ENCODE measurements around the gene HABP2. TPM values are rescaled to one million over a fixed set of nuclear protein-coding genes. Genes with fewer than 3 reads are reported as not detected.

HABP2 gene
- total and polyA plus RNA-seq, 2 of the 4 experiments (the other 2 are of a cell fraction), result not detected

DNA sequence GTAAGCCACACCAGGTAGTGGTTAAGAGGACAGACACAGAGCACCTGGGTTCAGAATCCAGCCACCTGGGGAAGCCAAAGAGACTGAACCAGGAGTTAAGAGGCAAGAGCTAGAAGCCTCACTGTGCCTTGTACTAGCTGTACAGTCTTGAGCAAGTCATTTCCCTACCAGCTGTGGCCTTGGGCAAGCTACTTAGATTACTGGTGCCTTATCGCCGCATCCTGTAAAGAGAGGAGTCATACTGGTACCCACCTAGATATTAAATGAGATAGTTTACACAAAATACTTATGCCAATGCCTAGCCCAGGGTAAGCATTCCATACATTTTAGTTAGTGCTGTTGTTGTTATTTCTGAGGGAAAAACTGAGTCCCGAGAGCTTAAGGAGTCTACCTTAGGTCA, 47.7 kb downstream of the HABP2 start:
- H4K91ac ChIP-seq (ENCODE audit: insufficient read depth, low read depth, low read length), result no peak overlapping the region
- no peak overlapping the region for H2AFZ ChIP-seq (replicated peaks; ENCODE audit: low read length, poor library complexity)
- H3K27ac ChIP-seq (ENCODE audit: insufficient read depth, low read length), result no peak overlapping the region
- no peak overlapping the region for H3K9ac ChIP-seq (ENCODE audit: low read depth, low read length)
- H4K8ac ChIP-seq (ENCODE audit: low read depth in 2 of 2, low read length in 2 of 2), result no peak overlapping the region
- in situ Hi-C loops (cut with MboI; ENCODE audit: low sequenced_read_pairs) (no loop called here), dilution Hi-C loops (cut with HindIII; ENCODE audit: low sequenced_read_pairs, unreplicated experiment) (no loop called here), intact Hi-C loops (cut with micrococcal nuclease) (no loop called here)
- TF ChIP-seq RAD21 (IDR thresholded peaks at IDR 0.05; ENCODE audit: low read length) (no peak), FOS (IDR thresholded peaks at IDR 0.05; ENCODE audit: low read depth, low read length) (no peak), MAFK (IDR thresholded peaks at IDR 0.05; ENCODE audit: low read depth, low read length) (no peak), CHD1 (IDR thresholded peaks at IDR 0.05; ENCODE audit: low read depth, low read length) (no peak), MXI1 (IDR thresholded peaks at IDR 0.05; ENCODE audit: borderline replicate concordance, low read depth, low read length) (no peak), CEBPB (IDR thresholded peaks at IDR 0.05; ENCODE audit: low read depth, low read length) (no peak)
- TF ChIP-seq, protein P1, sequence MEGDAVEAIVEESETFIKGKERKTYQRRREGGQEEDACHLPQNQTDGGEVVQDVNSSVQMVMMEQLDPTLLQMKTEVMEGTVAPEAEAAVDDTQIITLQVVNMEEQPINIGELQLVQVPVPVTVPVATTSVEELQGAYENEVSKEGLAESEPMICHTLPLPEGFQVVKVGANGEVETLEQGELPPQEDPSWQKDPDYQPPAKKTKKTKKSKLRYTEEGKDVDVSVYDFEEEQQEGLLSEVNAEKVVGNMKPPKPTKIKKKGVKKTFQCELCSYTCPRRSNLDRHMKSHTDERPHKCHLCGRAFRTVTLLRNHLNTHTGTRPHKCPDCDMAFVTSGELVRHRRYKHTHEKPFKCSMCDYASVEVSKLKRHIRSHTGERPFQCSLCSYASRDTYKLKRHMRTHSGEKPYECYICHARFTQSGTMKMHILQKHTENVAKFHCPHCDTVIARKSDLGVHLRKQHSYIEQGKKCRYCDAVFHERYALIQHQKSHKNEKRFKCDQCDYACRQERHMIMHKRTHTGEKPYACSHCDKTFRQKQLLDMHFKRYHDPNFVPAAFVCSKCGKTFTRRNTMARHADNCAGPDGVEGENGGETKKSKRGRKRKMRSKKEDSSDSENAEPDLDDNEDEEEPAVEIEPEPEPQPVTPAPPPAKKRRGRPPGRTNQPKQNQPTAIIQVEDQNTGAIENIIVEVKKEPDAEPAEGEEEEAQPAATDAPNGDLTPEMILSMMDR (conservative IDR thresholded peaks at IDR 0.05; ENCODE audit: low read depth, low read length), result no peak
- TF ChIP-seq, protein P2, sequence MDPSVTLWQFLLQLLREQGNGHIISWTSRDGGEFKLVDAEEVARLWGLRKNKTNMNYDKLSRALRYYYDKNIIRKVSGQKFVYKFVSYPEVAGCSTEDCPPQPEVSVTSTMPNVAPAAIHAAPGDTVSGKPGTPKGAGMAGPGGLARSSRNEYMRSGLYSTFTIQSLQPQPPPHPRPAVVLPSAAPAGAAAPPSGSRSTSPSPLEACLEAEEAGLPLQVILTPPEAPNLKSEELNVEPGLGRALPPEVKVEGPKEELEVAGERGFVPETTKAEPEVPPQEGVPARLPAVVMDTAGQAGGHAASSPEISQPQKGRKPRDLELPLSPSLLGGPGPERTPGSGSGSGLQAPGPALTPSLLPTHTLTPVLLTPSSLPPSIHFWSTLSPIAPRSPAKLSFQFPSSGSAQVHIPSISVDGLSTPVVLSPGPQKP (IDR thresholded peaks at IDR 0.05; ENCODE audit: borderline replicate concordance, low read depth, low read length), result no peak
- H3K14ac ChIP-seq (replicated peaks; ENCODE audit: low read depth, low read length), result no peak overlapping the region
- H3K4ac ChIP-seq (ENCODE audit: low read depth, low read length), result no peak overlapping the region
- no peak overlapping the region for H4K5ac ChIP-seq (ENCODE audit: low read depth, low read length)
- H3K36me3 ChIP-seq (ENCODE audit: control insufficient read depth, insufficient read depth, low read length), result no peaks in the 10 kb centered on the region
- H3K9me3 ChIP-seq (ENCODE audit: control insufficient read depth, insufficient read depth, low read length), result no peaks in the 10 kb centered on the region
- H3K79me1 ChIP-seq (ENCODE audit: low read depth in 1 of 2, low read length in 2 of 2), result no peaks in the 10 kb centered on the region
- H2AK9ac ChIP-seq (replicated peaks; ENCODE audit: low read depth, low read length, poor library complexity), result no peak overlapping the region
- ChIA-PET CTCF (no interaction called here), POLR2A (ENCODE audit: unreplicated experiment) (no interaction called here)
- WGBS, 2 experiments (ENCODE audit: extremely low coverage in 2 of 2, insufficient read length in 1 of 2), result 57% methylated on average over 1 of the region's 3 CpGs; no CpG with 5 or more reads in 1 of the 2 experiments
- no peak overlapping the region for H2BK20ac ChIP-seq (ENCODE audit: low read depth, low read length)
- no peak overlapping the region for H3K4me2 ChIP-seq (ENCODE audit: low read depth, low read length)
- no peaks in the 10 kb centered on the region for H3K27me3 ChIP-seq (ENCODE audit: control insufficient read depth, insufficient read depth, low read length)
- no peak for ATAC-seq (ENCODE audit: low read depth)
- no peak overlapping the region for H2AK5ac ChIP-seq (ENCODE audit: low read depth, low read length)
- H2BK5ac ChIP-seq (ENCODE audit: low read depth, low read length, poor library complexity, severe bottlenecking), result no peak overlapping the region
- no peaks in the 10 kb centered on the region for H4K20me1 ChIP-seq (ENCODE audit: insufficient read depth, low read length)
- H3K9me1 ChIP-seq (ENCODE audit: insufficient read depth, low read length), result no peaks in the 10 kb centered on the region
- no peak overlapping the region for H2BK120ac ChIP-seq (ENCODE audit: low read depth, low read length)
- no peak overlapping the region for H3K56ac ChIP-seq (ENCODE audit: extremely low read depth, insufficient read depth, low read length)
- no peak overlapping the region for H2BK15ac ChIP-seq (ENCODE audit: low read depth, low read length)
- H3K18ac ChIP-seq (ENCODE audit: low read depth, low read length), result no peak overlapping the region
- no peak overlapping the region for H3K4me3 ChIP-seq (ENCODE audit: insufficient read depth, low read depth, low read length)
- H3K4me1 ChIP-seq (ENCODE audit: control insufficient read depth, insufficient read depth, low read length), result no peaks in the 10 kb centered on the region
- no TSS peak for BruUV-seq (replicated peaks)
- H3K23ac ChIP-seq (ENCODE audit: low read depth, low read length), result no peak overlapping the region
- no peak for DNase-seq

Data from IMR-90 (cell line).